ENCODE data around the gene DYNC1H1. TPM values are rescaled to one million over a fixed set of nuclear protein-coding genes. Genes with fewer than 3 reads are reported as not detected.

Gene DYNC1H1
- total and polyA plus RNA-seq, 2 of the 13 experiments (the other 11 are each of a cell fraction or from before 2014, with no cell fraction given): 74.4 to 239 TPM

DNA sequence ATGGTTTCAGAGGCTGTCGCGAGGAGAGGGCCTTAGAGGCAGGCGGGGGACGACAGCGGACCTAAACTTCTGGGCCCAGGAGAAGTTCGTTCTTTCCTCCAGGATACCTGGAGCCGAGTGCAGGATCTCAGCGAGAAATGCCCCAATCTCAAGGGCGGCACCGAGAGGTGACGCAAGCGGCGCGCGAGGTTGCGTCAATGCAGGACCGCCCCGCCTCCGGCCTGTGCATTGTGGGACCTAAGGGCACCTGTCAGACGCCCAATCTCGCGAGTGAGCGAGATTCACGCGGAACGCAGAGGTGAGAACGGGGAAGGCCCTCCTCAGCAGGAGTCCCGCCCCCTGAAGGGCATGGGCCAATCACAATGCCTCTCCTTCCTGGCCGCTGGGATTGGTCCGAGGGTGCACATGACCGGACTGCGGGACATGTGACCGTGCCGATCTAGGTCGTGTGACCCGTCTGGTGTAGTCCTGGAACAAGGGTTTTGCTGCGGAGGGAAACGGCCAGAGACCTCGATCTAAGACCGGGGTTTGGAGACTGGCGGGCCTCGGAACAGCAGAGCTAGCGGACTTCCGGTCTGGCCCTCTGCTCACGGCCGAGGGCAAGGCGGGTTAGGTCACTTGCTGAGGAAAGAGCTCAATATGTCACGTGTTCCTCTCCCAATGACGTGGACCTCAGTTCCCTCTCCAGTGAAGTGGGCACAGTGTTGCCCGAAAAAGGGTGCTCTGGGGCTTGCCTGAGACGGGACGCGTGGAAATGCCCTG is 16.3 kb upstream of the DYNC1H1 start (continued):
- TF ChIP-seq, protein P1, sequence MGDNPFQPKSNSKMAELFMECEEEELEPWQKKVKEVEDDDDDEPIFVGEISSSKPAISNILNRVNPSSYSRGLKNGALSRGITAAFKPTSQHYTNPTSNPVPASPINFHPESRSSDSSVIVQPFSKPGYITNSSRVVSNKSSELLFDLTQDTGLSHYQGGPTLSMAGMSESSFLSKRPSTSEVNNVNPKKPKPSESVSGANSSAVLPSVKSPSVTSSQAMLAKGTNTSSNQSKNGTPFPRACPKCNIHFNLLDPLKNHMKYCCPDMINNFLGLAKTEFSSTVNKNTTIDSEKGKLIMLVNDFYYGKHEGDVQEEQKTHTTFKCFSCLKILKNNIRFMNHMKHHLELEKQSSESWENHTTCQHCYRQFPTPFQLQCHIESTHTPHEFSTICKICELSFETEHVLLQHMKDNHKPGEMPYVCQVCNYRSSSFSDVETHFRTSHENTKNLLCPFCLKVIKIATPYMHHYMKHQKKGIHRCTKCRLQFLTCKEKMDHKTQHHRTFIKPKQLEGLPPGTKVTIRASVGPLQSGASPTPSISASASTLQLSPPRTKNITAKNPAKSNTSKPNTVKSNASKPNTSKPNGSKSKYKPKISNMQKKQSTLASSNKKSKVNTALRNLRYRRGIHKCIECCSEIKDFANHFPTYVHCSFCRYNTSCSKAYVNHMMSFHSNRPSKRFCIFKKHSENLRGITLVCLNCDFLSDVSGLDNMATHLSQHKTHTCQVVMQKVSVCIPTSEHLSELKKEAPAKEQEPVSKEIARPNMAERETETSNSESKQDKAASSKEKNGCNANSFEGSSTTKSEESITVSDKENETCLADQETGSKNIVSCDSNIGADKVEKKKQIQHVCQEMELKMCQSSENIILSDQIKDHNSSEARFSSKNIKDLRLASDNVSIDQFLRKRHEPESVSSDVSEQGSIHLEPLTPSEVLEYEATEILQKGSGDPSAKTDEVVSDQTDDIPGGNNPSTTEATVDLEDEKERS (CRISPR knock-in tag; IDR thresholded peaks at IDR 0.05): peak; percentile 74; the same call in 1 of the 2 replicates
- TF ChIP-seq FOXJ3 (CRISPR knock-in tag; IDR thresholded peaks at IDR 0.05; ENCODE audit: borderline replicate concordance): peak; percentile 74; the same call in 1 of the 2 replicates
- TF ChIP-seq GPN1 (CRISPR knock-in tag; IDR thresholded peaks at IDR 0.05; ENCODE audit: borderline replicate concordance): no peak; the same call in 1 of the 2 replicates
- peak; percentile 92 for TF ChIP-seq HDAC1 (CRISPR knock-in tag; IDR thresholded peaks at IDR 0.05)
- peak; percentile 87 for TF ChIP-seq ARNT2 (CRISPR knock-in tag; IDR thresholded peaks at IDR 0.05; ENCODE audit: low read depth)
- TF ChIP-seq JUND (CRISPR knock-in tag; IDR thresholded peaks at IDR 0.05): peak; percentile 63; the same call in 1 of the 2 replicates
- no peak for TF ChIP-seq SRSF9 (IDR thresholded peaks at IDR 0.05; ENCODE audit: borderline replicate concordance, insufficient read depth, low read depth, low read length, poor library complexity, severe bottlenecking)
- TF ChIP-seq ZBTB38 (CRISPR knock-in tag; IDR thresholded peaks at IDR 0.05): peak; percentile 48; the same call in 1 of the 2 replicates
- TF ChIP-seq ETV5 (CRISPR knock-in tag; IDR thresholded peaks at IDR 0.05; ENCODE audit: borderline replicate concordance): 0 out of 2 replicates have a peak, but pooled peaks have one; percentile 7
- peak; percentile 52; the same call in 1 of the 2 replicates for TF ChIP-seq MTA1 (CRISPR knock-in tag; IDR thresholded peaks at IDR 0.05; ENCODE audit: borderline replicate concordance)
- TF ChIP-seq NCOA1 (CRISPR knock-in tag; IDR thresholded peaks at IDR 0.05): no peak
- TF ChIP-seq, protein P2, sequence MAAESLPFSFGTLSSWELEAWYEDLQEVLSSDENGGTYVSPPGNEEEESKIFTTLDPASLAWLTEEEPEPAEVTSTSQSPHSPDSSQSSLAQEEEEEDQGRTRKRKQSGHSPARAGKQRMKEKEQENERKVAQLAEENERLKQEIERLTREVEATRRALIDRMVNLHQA (CRISPR knock-in tag; IDR thresholded peaks at IDR 0.05): no peak; the same call in 1 of the 2 replicates
- no peak for TF ChIP-seq REXO4 (CRISPR knock-in tag; IDR thresholded peaks at IDR 0.05; ENCODE audit: borderline replicate concordance)
- TF ChIP-seq, protein P3, sequence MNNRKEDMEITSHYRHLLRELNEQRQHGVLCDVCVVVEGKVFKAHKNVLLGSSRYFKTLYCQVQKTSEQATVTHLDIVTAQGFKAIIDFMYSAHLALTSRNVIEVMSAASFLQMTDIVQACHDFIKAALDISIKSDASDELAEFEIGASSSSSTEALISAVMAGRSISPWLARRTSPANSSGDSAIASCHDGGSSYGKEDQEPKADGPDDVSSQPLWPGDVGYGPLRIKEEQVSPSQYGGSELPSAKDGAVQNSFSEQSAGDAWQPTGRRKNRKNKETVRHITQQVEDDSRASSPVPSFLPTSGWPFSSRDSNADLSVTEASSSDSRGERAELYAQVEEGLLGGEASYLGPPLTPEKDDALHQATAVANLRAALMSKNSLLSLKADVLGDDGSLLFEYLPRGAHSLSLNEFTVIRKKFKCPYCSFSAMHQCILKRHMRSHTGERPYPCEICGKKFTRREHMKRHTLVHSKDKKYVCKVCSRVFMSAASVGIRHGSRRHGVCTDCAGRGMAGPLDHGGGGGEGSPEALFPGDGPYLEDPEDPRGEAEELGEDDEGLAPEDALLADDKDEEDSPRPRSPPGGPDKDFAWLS (CRISPR knock-in tag; IDR thresholded peaks at IDR 0.05; ENCODE audit: borderline replicate concordance): no peak
